GM19455 (cell line): ENCODE data around the gene AKAP13.

Experiments used
- ATAC-seq: cut with Tn5 transposase; IDR thresholded peaks from one replicate; pipeline ENCODE4 v1.9.1; 2021; ENCODE audit not compliant: unreplicated experiment

The AKAP13 gene

DNA sequence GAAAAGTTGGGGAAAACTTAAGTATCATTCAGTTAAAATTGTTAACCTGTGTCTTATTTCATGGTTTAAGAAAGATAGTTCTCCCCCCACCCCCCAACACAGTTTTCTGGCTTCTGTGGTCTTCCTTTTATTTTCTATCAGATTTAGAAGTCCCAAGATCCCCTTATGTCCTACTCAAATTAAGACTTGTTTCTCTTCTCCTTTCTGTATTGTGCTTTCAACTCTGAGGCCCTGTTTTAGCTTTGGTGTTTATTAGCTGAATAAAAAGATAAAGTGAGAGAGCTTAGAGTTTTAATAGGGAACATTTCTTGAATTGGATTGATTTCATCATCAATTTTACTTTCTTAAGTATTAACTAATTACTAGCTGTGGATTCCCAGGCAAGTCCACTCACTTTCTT is 62.6 kb downstream of the AKAP13 start:
- peak; percentile 34 for ATAC-seq

DNA sequence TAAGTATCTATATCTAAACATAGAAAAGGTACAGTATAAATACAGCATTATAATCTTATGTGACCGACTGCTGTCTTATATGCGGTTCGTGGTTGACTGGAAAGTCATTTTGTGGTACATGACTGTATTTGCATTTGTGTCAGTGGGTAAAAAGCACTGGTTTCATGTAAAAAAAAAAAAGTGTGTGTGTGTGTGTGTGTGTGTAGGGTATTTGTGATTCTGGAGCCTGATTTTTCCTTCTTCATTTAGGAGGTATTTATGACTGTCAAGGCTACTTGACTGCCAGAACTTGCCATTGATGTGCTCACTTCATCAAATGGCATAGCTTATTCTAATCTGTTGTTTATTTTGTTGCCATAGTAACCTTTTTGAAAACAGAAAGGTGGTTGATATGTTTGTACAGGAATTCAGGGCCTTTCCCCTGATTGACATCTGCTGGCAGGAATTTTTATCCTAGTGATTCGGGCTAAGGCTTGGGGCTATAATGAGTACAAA is 63.2 kb downstream of the AKAP13 start:
- ATAC-seq: peak; percentile 87

- ATAC-seq: no peak
Observed at GRCh38 chr15:85444122-85444745, 63.8 kb downstream of the AKAP13 start.

DNA sequence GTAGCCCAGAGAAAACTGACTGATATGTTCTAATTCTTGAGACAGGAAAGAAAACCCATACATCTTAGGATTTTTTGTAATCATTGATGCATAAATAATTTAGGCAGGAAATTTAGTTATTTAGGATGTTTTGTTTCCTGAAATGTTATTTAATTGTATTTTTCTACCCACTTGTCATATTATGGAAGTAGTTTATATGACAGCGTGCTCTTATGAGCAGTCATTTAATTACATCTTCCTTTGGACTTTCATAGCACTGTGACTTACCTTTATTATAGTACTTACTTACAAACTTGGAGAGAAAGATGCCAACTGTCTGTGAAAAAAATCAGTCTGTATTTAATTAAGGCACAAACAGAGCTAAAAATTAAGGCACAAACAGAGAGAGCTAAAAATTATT is 65.0 kb downstream of the AKAP13 start:
- no peak for ATAC-seq

- no peak for ATAC-seq
Observed at GRCh38 chr15:85451099-85451700, 70.8 kb downstream of the AKAP13 start.

DNA sequence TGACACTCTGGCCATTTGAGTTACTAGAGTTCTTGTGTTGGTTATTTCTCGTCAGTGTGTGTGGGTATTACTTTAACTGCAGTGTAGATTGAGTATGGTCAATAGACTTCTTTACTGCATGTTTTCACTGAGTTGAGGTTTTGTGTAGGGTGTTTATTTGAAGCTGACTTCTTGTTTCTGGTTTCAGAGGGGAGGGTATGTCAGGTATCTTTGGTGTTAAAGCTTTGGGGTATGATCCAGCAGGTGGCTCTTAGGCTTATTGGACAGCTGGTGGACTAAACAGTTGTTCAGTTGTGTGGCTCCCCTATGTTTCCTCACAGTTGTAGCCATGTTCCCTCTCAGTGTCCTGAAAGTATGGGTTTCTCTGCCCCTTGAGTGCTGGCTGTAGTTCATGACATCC is 72.0 kb downstream of the AKAP13 start:
- no peak for ATAC-seq

DNA sequence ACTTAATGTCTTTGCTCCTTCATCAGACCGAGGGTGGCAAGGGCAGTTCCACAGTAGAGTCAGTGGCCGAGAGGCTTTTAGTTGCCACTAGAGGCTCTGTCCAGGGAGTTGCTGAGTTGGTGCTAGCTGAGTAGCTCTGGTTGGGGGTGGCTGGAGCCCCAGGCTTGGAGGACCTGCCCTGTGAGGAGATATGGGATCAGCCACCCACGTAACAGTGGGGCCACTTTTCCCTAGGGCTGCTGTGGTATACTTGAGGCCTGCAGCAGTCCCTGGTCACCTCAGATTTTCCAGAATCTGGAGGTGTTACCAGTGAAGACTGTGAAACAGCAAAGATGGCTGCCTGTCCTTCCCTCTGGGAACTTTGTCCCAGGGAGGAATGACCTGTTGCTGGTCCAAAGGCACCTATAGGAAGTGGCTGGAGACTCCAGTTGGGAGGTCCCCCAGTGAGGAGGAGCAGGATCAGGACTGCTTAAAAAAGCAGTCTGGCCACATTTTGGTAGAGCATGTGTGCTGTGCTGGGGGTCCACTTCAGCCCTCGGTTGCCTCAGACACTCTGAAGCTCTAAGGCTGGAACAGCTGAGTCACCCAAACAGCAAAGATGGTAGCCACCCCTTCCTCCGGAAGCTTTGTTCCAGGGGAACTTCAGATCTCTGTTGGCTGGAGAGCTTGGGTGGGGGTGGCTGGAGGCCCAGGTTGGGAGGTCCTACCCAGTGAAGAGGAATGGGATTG is 72.9 kb downstream of the AKAP13 start:
- ATAC-seq: no peak

- ATAC-seq: no peak
Observed at GRCh38 chr15:85454403-85454802, 74.0 kb downstream of the AKAP13 start.

GRCh38 chr15:85455891-85456290 is 75.5 kb downstream of the AKAP13 start:
- no peak for ATAC-seq

- ATAC-seq: no peak
Observed at GRCh38 chr15:85456798-85457197, 76.4 kb downstream of the AKAP13 start.

DNA sequence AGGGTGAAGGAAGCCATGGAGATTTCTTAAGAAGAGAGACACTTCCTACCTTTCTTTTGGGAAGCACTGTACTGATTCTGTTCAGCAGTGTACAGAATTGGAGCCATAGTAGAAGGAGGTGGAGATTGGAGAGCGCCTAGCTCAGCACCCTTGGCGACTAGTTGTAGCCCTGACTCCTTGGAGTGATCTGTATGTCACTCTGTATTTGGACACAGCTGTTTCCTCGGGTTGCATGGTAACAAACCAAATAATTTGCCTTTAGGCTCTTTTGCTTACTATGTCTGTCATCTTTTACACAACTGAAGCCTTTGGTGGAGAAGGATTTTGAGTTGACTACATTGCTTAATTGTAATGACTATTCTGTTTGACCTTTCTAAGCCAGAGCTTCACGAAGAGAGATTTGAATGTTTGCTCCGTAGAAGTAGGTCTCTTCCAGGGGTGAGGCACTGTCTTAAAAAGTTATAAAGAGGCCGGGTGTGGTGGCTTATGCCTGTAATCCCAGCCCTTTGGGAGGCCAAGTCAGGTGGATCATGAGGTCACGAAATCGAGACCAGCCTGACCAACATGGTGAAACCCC is 77.1 kb downstream of the AKAP13 start:
- peak; percentile 88 for ATAC-seq

- no peak for ATAC-seq
Observed at GRCh38 chr15:85458764-85459163, 78.4 kb downstream of the AKAP13 start.

DNA sequence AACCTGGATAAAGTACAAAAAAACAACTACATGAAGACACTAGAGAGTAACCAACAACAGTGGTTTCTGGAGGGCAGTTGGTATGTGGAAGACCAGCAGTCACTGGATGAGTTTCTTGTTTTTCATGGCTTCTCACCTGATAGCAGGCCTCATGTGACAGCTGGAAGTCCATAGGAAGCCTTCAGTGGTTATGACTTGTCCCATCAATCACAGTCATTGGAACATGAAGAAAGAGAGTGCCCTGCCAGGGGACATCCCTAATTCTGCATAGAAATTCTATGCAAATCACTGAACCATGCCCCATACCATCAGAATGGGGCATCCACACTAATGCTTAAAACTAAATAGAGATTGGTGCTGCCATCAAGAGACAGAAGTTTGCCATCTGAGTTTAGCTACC is 81.6 kb downstream of the AKAP13 start:
- no peak for ATAC-seq

GRCh38 chr15:85463276-85463892 is 83.0 kb downstream of the AKAP13 start:
- ATAC-seq: no peak

- no peak for ATAC-seq
Observed at GRCh38 chr15:85463976-85464375, 83.6 kb downstream of the AKAP13 start.

GRCh38 chr15:85464471-85464870 is 84.1 kb downstream of the AKAP13 start:
- no peak for ATAC-seq

DNA sequence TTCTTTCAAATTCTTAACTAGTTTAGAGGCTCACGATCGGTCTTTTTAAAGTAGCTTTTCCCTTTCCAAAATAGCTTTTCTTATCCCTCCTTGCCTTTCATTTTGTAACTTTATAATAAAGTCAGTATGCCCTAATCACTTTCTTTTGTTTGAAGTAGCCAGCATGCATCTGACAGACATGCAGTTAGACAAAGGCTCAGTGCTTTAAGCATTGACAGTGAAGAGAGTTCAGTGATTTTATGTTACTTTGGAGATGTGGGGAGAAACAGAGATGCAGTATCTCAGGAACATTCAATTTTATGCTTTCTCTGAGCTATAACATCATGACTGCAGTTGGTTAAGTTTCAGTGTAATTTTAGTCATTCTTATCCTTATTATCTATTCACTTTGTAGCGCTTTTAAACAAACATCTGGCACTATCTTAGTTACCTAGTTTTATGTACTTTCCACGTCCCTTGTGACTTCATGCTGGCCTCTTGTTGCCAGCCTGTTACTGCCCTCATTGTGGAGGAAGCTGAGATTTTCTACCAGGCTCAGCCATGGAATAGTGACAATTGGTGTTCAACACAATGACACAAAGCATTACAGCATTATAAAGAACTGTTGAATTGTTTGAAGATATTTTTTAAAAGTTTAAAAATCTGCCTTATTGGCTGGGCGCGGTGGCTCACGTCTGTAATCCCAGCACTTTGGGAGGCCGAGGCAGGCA is 90.3 kb downstream of the AKAP13 start:
- ATAC-seq: no peak

GRCh38 chr15:85472349-85472748 is 91.9 kb downstream of the AKAP13 start:
- no peak for ATAC-seq

GRCh38 chr15:85473455-85473854 is 93.1 kb downstream of the AKAP13 start:
- no peak for ATAC-seq

- ATAC-seq: peak; percentile 60
Observed at GRCh38 chr15:85474700-85475316, 94.4 kb downstream of the AKAP13 start.
